Uterus (tissue), 4 donors: ENCODE results near the gene HEATR3. TPM values are rescaled to one million over a fixed set of nuclear protein-coding genes. Genes with fewer than 3 reads are reported as not detected.

Source experiments
- DNase-seq, 2 donors: peaks; one replicate each; pipeline ENCODE4 v3.0.0-alpha.2; 2019 to 2020
- H3K27ac ChIP-seq, 2 donors: fragments of 200-600 bp; sonication (generic); 1 replicate in 1 of 2; 2 replicates in 1 of 2; pipeline ENCODE4 v1.5.1; 2016 to 2018
- H3K27me3 ChIP-seq, 2 donors: fragments of 200-600 bp; sonication (generic); one replicate each; pipeline ENCODE4 v1.5.1; 2018 to 2019; ENCODE audit warnings: control low read depth in 1 of 2
- H3K36me3 ChIP-seq, 2 donors: fragments of 200-600 bp; sonication (generic); one replicate each; pipeline ENCODE4 v1.5.1; 2019; ENCODE audit warnings: control low read depth in 1 of 2
- H3K4me1 ChIP-seq, 2 donors: fragments of 200-600 bp; sonication (generic); one replicate each; pipeline ENCODE4 v1.5.1; 2018 to 2019; ENCODE audit warnings: control low read depth in 1 of 2
- H3K4me3 ChIP-seq, 2 donors: fragments of 200-600 bp; sonication (generic); 1 replicate in 1 of 2; 2 replicates in 1 of 2; pipeline ENCODE4 v1.5.1; 2018 to 2019; ENCODE audit warnings: mild to moderate bottlenecking in 1 of 2
- H3K9me3 ChIP-seq, 2 donors: fragments of 200-600 bp; sonication (generic); one replicate each; pipeline ENCODE4 v1.5.1; 2019; ENCODE audit warnings: control low read depth in 1 of 2
- CTCF ChIP-seq, 4 experiments: fragments of 200-600 bp in 2 of 4; fragments of 450-650 bp in 2 of 4; sonication (generic) in 2 of 4; IDR thresholded peaks; one replicate each; pipeline ENCODE4 v1.5.1; 2016 to 2019; ENCODE audit warnings: antibody characterized with exemption in 4 of 4, mild to moderate bottlenecking in 2 of 4, moderate library complexity in 1 of 4
- POLR2A ChIP-seq, 2 donors: fragments of 450-650 bp; IDR thresholded peaks; one replicate each; pipeline ENCODE4 v1.6.1; 2016; ENCODE audit warnings: antibody characterized with exemption in 2 of 2, mild to moderate bottlenecking in 1 of 2, moderate library complexity in 1 of 2
- intact Hi-C: fragments of 100-400 bp; cut with DNase I; formaldehyde crosslinking; loops from one replicate; pipeline ENCODE4 v1.15.1; 2023; ENCODE audit warnings: low total_unique reads
- total RNA-seq, 4 donors: library from RNA; depleted of rRNA in 3 of 4; stranded (reverse); fragments of >200 nt in 3 of 4; gene quantifications; one replicate each; pipeline versions ENCODE4 v1.1.0 to v1.2.4, GENCODE V29; 2014 to 2023
- donor health status: DM: yes; HTN: yes; CAD: no.

HEATR3 gene
- total RNA-seq, 4 donors from 2014 or later: 8.2 to 53.0 (median 15.5) TPM

GRCh38 chr16:50066482-50067289, 916 bp downstream of the HEATR3 start:
- Histone ChIP-seq H3K27me3 (no peaks in the 10 kb centered on the region), H3K36me3 (no peaks in the 10 kb centered on the region), H3K4me3 (peak overlapping the region; percentile 94 to 98), H3K9me3 (no peaks in the 10 kb centered on the region), H3K4me1 (peaks cover 0 to 8% of the 10 kb centered on the region in 2 donors), H3K27ac (peak overlapping the region; percentile 95 to 98)
- DNase-seq: no peak
- intact Hi-C loops: no loop called here
- TF ChIP-seq POLR2A (IDR thresholded peaks at IDR 0.05) (no peak), CTCF (IDR thresholded peaks at IDR 0.05) (no peak)

- peak in 1 of 2 donors; percentile 19 for DNase-seq
- no peak overlapping the region for H3K27ac ChIP-seq
- no peaks in the 10 kb centered on the region for H3K9me3 ChIP-seq
- TF ChIP-seq POLR2A (IDR thresholded peaks at IDR 0.05) (no peak), CTCF (IDR thresholded peaks at IDR 0.05) (peak; percentile 7 to 26 (median 16))
- no peak overlapping the region for H3K4me3 ChIP-seq
- intact Hi-C loops: no loop called here
- peaks cover 0 to 8% of the 10 kb centered on the region in 2 donors for H3K4me1 ChIP-seq
- no peaks in the 10 kb centered on the region for H3K27me3 ChIP-seq
- no peaks in the 10 kb centered on the region for H3K36me3 ChIP-seq
Observed at GRCh38 chr16:50067290-50067853, 1.6 kb downstream of the HEATR3 start.

- Histone ChIP-seq H3K4me1 (peaks cover 0 to 8% of the 10 kb centered on the region in 2 donors), H3K36me3 (no peaks in the 10 kb centered on the region), H3K4me3 (no peak overlapping the region), H3K27ac (no peak overlapping the region), H3K9me3 (no peaks in the 10 kb centered on the region), H3K27me3 (no peaks in the 10 kb centered on the region)
- intact Hi-C loops: no loop called here
- DNase-seq: no peak
- TF ChIP-seq POLR2A (IDR thresholded peaks at IDR 0.05) (no peak), CTCF (IDR thresholded peaks at IDR 0.05) (no peak)
Observed at GRCh38 chr16:50068550-50068949, 2.8 kb downstream of the HEATR3 start.

GRCh38 chr16:50069060-50069459, 3.3 kb downstream of the HEATR3 start:
- no peak overlapping the region for H3K27ac ChIP-seq
- peaks cover 0 to 8% of the 10 kb centered on the region in 2 donors for H3K4me1 ChIP-seq
- intact Hi-C loops: no loop called here
- TF ChIP-seq POLR2A (IDR thresholded peaks at IDR 0.05): no peak
- no peak for TF ChIP-seq CTCF (IDR thresholded peaks at IDR 0.05)
- no peaks in the 10 kb centered on the region for H3K36me3 ChIP-seq
- no peak for DNase-seq
- no peaks in the 10 kb centered on the region for H3K27me3 ChIP-seq
- H3K4me3 ChIP-seq: no peak overlapping the region
- H3K9me3 ChIP-seq: no peaks in the 10 kb centered on the region

GRCh38 chr16:50071075-50071671, 5.4 kb downstream of the HEATR3 start:
- H3K4me3 ChIP-seq: no peak overlapping the region
- no peak overlapping the region for H3K27ac ChIP-seq
- no peaks in the 10 kb centered on the region for H3K9me3 ChIP-seq
- DNase-seq: no peak
- H3K4me1 ChIP-seq: peaks cover 0 to 8% of the 10 kb centered on the region in 2 donors
- H3K27me3 ChIP-seq: no peaks in the 10 kb centered on the region
- H3K36me3 ChIP-seq: no peaks in the 10 kb centered on the region
- no peak for TF ChIP-seq CTCF (IDR thresholded peaks at IDR 0.05)
- TF ChIP-seq POLR2A (IDR thresholded peaks at IDR 0.05): no peak
- intact Hi-C loops: no loop called here
